ENCODE measurements around the gene FLAD1. TPM values are rescaled to one million over a fixed set of nuclear protein-coding genes. Genes with fewer than 3 reads are reported as not detected.

Gene FLAD1
- total RNA-seq, 1 experiment from 2014 or later = 49.6 TPM

DNA sequence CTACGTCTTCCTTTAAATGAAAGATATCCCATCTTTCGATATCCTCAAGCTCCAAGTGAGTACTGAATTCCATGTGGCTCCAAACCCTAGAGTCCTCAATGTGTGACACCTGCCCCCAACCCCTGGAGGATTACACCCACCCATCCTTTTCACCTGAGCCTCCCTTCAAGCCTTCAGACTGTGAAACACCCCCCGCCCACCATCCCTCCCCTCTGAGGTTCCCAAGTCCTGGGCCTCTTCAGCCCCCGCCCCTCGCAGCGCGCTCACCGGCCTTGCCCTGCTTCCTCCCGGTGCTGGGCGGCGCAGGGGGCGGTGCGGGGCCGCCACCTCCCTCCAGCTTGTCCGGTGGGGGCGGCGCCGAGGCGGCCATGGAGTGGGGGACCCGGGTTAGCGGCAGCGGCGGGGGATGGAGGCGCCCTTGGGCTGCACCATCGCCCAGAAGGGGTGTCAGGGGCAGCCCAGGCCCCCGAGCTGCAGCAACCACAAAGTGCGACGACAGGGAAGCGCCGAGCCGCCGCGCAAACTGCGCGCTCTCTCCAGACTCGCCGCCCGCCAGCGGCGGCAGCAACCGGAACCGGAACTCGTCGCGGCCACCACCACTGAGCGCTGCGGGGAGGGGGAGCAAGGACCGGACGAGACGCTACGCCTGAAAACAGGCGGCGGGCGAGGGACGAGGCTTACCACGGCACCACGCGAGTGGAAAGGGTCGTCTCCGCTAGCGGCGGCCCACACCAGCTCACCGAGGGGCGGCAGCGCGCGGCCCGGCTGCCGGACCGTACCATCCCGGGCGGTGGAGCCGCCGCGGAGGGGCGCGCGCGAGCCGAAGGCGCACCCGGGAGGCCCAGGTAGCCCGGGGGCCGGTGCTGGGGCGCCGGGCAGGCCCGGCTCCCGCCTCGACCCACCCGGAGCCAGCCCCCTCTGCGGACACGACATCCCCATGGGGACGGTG, 21.7 kb upstream of the FLAD1 start, which contains the start of gene PYGO2:
Gene PYGO2, minus strand, starts transcription at position 576 of the 949 bp plus-strand sequence. Its CDS starts 206 bp downstream, at position 370.
- Histone ChIP-seq H3K27me3 (no peaks in the 10 kb centered on the region), H3K4me3 (peak within 1 kb of the TSS; percentile 100), H3K36me3 (peaks cover 67% of the 10 kb centered on the region), H3K9me3 (no peaks in the 10 kb centered on the region)
- DNase-seq = peak; percentile 89

DNA sequence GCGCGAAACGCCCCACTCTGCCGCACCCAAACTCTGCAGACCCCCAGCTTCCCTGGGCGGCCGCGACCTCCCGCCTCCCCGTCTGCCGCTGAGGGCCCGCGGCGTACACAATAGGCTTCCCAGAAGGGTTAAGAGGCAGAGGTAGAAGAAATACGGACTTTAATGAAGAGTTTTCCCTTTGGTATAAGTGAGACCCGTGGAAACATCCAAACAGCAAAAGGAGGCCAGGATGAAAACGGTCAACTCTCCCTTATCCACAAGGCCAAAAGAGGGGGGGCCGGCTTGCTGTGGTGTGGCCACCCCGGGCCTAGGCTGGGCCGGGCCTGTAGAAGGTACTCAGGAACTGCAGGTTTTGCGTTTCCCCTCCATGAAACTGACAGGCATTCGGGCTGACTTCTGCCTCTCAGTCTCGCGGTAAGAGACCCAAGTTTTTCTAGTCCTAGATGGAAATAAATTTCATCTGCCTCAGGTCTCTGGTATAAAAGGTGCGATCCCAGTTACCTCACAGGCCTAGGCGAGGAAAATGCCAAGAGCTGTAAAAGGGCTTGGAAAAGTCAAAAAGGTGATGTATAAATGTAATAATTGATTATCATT, 20.9 kb upstream of the FLAD1 start:
- H3K4me3 ChIP-seq = peak overlapping the region; percentile 100
- H3K36me3 ChIP-seq = peaks cover 75% of the 10 kb centered on the region
- peak; percentile 59 for DNase-seq
- no peaks in the 10 kb centered on the region for H3K9me3 ChIP-seq
- no peaks in the 10 kb centered on the region for H3K27me3 ChIP-seq

DNA sequence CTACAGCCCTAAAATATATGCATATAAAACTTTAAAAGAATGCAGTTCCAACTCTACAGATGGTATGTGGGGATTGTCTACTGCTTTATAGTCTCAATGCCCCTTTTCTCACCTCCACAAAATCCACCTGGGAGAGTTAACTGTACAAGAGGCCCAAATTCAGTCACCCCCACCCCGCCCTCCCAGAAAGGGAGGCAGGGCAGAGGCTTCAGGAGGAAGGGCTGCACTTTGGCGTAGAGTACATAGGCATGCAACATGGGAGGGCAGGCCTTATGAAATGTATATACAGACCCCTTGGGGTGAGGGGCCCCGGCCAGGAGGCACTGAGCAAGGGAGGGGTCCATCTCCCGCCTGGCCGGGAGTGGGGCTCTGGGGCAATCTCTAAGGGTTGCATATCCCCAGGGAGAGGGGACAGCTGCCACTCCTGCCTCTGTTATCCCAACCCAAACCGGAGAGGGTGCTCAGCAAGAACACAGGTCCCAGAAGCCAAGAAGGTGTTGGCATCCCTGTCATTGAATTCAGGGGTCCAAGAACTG, 20.3 kb upstream of the FLAD1 start:
- H3K4me3 ChIP-seq = peak overlapping the region; percentile 100
- H3K27me3 ChIP-seq = no peaks in the 10 kb centered on the region
- peaks cover 81% of the 10 kb centered on the region for H3K36me3 ChIP-seq
- DNase-seq = no peak
- no peaks in the 10 kb centered on the region for H3K9me3 ChIP-seq

DNA sequence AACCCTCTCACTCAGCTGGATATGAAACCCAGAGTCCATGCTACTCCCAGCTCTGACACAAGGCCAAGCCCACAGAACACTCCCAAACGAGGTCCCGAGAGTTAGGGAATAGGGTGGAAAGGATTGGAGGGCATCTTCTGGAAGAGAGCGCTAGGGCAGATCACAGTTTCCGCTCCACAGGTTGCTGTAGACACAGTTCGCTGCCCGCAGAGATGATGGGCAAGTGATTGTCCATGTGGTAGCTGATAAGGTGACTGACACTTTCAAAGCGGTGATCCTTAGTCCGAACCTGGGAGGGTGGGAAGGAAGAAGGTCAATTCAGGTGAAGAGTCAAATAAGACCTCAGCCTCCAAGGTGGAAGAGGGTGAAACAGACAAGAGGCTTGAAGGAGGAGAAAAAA, 19.5 kb upstream of the FLAD1 start:
- Histone ChIP-seq H3K4me3 (no peak overlapping the region), H3K36me3 (peaks cover 86% of the 10 kb centered on the region), H3K27me3 (no peaks in the 10 kb centered on the region), H3K9me3 (no peaks in the 10 kb centered on the region)
- no peak for DNase-seq

DNA sequence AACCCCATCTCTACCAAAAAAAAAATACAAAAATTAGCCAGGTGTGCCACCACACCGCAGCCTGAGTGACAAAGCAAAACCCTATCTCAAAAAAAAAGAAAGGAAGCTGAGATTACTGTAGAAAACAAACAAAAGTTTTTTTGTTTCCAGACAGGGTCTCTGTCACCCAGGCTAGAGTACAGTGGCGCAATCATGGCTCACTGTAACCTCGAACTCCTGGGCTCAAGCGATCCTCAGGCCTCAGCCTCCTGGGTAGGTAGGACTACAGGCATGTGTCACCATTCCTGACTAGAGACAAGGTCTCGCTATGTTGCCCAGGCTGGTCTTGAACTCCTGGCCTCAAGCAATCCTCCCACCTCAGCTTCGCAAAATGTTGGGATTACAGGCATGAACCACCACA, 18.8 kb upstream of the FLAD1 start:
- no peak overlapping the region for H3K4me3 ChIP-seq
- no peak for DNase-seq
- H3K36me3 ChIP-seq = peaks cover 86% of the 10 kb centered on the region
- no peaks in the 10 kb centered on the region for H3K27me3 ChIP-seq
- no peaks in the 10 kb centered on the region for H3K9me3 ChIP-seq

DNA sequence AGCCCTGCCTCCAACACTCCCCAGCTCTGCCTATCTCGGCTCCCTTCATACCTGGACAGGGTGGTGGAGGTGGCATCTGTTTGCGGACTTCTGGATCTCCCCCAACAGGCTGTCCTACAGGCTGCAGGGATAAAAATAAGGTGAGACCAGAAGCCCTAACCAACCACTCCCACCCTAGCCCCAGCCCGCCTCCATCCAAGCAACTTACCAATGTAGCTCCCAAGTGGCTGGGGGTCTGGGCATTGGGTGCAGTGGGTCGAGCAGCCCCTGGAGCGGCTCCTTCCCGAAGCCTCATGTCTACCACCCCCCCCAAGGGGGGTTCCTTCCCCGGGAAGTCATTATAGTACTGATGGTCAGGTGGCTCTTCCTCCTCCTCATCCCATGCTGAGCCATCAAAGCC, 17.0 kb upstream of the FLAD1 start:
- peaks cover 87% of the 10 kb centered on the region for H3K36me3 ChIP-seq
- H3K27me3 ChIP-seq = no peaks in the 10 kb centered on the region
- DNase-seq = no peak
- H3K4me3 ChIP-seq = no peak overlapping the region
- H3K9me3 ChIP-seq = no peaks in the 10 kb centered on the region

DNA sequence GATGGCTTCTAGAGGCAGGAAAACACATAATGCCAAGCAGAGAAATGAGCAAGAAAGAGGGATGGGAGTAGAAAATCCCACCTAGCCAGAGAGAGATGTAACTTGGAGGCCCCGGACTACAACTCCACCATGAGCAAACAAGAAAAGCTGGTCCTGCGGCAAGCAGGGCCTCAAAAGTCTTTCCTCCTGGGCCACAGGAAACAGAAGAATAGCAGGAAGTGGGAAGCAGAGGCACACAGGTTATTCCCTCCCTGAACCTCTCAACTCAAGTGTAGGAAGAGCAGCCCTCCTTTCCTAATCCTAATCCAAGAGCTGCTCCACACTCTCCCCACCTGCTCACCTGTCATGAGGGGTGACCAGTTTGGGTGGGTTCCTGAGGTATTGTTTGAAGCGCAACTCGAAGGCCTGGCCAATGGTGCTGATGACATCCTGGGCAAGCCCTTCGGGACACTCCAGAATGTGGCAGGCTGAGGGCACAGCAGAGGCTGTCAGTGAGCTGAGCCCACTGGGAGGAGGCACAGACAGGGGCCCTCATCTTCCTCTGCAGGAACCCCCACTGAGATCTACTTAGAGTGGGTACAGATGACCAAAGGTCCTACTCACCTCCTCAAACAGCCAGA, 15.7 kb upstream of the FLAD1 start:
- Histone ChIP-seq H3K4me3 (no peak overlapping the region), H3K9me3 (no peaks in the 10 kb centered on the region), H3K36me3 (peaks cover 84% of the 10 kb centered on the region), H3K27me3 (no peaks in the 10 kb centered on the region)
- DNase-seq = no peak

DNA sequence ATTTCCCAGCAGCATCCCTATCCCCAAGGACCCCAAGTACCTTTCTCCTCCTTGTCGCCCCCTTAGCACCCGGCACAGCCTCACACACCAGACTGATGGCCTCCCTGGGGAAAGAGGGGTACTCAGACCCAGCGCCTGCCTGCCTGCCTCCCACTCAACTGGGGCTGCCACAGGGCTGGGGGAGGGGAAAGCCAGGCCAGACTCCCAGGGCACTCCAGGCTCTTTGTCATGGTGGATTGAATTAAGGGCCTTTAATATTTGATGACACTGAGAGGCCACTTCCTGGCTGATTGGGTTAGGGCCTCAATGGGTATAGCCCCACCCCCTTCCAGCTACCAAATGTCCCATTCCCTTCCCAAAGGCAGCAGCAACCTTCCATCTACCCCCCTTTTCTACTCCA, 14.4 kb upstream of the FLAD1 start:
- DNase-seq = no peak
- no peaks in the 10 kb centered on the region for H3K9me3 ChIP-seq
- H3K27me3 ChIP-seq = no peaks in the 10 kb centered on the region
- H3K36me3 ChIP-seq = peaks cover 74% of the 10 kb centered on the region
- H3K4me3 ChIP-seq = peak overlapping the region; percentile 45; the same call in 1 of the 2 replicates

DNA sequence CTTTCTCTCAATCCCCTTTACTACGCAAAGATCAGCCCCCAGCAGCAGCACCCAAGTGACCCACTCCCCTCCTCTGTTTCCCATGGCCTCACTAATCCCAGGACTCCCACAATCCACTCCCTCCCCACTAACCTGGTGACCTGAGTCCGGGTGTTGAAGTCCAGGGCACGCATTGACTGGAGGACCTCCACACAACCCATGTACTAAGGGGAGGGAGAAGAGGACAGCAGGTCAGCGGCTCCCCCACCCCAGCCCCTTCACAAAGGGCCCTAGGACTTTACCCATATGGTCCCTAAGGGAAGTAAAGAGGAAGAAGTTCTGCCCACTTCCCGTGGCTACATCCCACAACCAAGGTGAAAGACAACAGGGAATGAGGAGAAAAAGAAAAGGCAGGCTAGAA, 13.9 kb upstream of the FLAD1 start:
- Histone ChIP-seq H3K9me3 (no peaks in the 10 kb centered on the region), H3K36me3 (peaks cover 71% of the 10 kb centered on the region), H3K27me3 (no peaks in the 10 kb centered on the region), H3K4me3 (peak overlapping the region; percentile 45)
- no peak for DNase-seq

DNA sequence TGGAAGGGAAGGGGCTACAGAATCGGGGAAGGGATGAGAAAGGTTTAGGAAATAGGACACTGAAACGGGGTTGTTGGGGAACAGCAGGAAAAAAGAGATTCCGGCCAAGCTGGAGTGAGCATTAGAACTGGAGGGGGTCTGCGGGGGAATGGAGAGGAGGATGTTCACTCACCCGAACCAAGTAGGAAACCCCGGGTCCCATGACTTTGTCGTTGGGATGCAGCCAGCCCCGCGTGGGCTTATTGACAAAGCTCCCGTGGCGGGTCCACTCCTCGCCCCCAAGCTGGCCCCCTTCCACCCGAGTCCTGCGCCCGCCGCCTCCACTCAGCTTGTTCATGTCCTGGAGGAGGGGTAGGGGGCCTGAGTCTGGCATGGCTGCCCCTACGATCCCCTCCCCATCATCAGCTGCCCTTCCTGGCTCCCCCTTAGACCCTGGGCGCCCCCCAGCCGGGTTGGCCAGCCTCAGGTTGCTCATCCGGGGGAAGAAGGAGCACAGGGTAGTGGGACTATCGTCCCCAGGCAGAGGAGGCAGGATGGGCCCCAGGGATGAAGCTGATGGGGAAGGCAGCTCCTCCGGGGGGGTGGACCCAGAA, 13.2 kb upstream of the FLAD1 start:
- Histone ChIP-seq H3K36me3 (peaks cover 64% of the 10 kb centered on the region), H3K4me3 (peak overlapping the region; percentile 45), H3K27me3 (no peaks in the 10 kb centered on the region), H3K9me3 (no peaks in the 10 kb centered on the region)
- DNase-seq = no peak

DNA sequence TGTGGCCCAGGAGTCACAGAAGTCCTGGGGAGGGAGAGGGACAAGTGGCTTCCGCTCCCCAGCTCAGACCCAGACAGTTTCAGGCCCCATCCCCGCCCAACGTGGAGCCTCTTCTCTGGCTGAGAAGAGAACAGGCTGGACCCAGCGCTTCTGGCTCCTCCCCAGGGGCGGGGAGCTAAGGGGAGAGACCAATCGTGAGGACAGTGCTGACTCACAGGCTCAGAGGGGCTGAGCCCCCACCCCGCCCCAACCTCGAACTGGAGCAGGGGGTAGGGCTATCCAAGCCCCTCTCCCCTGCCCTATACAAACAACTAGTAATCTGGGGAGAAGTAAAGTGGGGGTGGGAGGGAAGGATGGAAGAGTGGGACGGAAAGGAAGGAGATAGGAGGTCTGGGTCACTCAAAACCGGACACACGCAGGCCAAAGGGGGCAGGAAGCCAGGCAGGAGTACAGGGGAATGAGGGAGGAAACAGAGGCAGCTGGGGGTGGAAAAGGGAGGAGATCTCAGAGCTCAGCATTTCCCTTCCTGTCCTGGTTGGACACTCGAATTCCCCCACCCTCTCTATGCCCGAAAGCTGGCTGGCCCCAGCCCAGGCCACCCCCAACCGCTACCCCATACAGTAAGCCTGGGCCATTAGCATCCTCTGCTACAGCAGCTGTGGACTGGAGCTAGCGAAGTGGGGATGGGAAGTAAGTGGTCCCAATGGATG, 12.4 kb upstream of the FLAD1 start, which contains the start of gene SHC1:
Gene SHC1, minus strand, starts transcription at position 117 of the 710 bp plus-strand sequence. CDS start 221 bp downstream, outside the sequence.
- peak within 1 kb of the TSS; percentile 45 for H3K4me3 ChIP-seq
- H3K36me3 ChIP-seq = peaks cover 56% of the 10 kb centered on the region
- H3K9me3 ChIP-seq = no peaks in the 10 kb centered on the region
- H3K27me3 ChIP-seq = no peaks in the 10 kb centered on the region
- peak; percentile 99 for DNase-seq

DNA sequence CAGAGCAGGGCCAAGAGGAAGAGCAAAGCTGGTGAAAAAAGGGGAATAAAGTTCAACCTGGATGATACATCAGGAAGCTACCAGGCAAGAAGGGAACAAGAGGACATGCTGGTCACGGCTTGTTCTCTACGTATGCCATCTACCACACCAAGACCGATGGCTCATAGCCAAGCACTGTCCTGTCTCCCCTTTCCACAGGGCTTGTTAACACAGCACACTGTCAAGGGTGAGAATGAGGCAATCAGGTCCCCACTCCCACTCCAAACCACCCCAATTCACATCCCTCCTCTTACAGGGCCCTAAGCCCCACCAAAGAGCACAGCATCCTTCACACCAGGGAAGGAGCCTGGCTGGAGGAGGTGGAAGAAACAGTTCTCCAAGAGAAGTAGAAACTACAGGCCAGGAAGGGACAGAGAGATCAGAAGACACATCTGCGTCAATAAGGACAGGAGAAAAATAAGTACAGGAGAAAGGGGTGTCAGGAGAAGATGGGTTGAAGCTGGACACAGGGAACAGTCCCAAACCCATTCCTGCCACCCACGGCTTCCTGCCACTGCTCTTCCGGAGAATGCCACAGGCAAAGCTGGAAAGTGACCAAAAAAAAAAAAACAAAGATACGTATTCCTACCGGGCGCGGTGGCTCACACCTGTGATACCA, 11.7 kb upstream of the FLAD1 start:
- H3K36me3 ChIP-seq = peaks cover 49% of the 10 kb centered on the region
- no peak for DNase-seq
- no peaks in the 10 kb centered on the region for H3K9me3 ChIP-seq
- no peaks in the 10 kb centered on the region for H3K27me3 ChIP-seq
- peak overlapping the region; percentile 45 for H3K4me3 ChIP-seq

DNA sequence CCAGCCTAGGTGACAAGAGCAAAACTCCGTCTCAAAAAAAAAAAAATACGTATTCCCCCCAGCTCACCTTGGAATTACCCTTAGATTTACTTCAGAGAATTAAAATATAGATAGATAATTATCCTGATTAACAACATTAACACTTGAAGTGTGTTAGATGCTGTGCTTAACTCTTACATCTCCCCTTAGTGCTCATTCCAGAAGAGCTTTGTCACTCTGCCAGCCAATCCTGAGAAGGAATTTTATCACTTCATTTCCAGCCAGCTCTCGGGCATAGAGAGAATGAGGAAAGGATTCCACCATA, 11.0 kb upstream of the FLAD1 start:
- no peak for DNase-seq
- Histone ChIP-seq H3K27me3 (no peaks in the 10 kb centered on the region), H3K9me3 (no peaks in the 10 kb centered on the region), H3K36me3 (peaks cover 47% of the 10 kb centered on the region), H3K4me3 (peak overlapping the region; percentile 72)

DNA sequence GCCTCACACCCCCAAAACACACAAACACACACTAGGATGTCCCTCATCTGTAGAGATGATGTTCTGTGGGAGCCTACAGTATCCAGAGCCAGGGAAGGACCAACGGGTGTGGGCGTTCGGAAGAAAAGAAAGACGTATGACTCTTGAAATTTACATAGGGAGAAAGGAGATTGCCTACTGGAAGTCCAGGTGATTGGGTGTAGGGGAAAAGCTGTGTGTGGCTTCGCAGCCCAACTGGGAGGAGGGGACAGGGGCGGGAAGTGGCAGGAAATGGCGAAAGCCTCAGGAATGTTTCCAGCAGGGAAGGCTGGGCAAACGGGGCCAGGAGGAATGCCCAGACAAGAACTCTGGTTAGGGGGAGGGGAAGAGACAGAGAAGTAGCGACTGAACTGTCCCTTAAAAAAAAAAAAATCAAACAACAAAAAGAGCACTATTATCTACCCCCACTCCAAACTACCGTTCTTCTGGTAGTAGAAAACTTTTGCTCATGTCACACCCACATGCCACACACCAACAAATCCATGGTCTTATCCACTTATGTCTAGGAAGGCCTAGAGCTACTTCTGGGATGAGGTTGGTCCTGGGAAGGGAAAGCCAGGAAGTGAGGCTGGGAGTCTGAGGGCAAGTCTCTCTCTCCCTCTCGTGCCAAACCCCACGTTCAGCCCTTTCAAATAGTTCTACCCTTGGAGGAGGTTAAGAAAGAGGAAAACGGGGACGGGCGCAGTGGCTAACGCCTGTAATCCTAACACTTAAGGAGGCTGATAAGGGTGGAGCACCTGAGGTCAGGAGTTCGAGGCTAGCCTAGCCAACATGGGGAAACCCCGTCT, 10.4 kb upstream of the FLAD1 start:
- no peaks in the 10 kb centered on the region for H3K9me3 ChIP-seq
- peak; percentile 97 for DNase-seq
- H3K27me3 ChIP-seq = no peaks in the 10 kb centered on the region
- peaks cover 47% of the 10 kb centered on the region for H3K36me3 ChIP-seq
- peak overlapping the region; percentile 72 for H3K4me3 ChIP-seq
